Measurements from ENCODE around the gene ALOX5.

- no peak for TF ChIP-seq CTCF (conservative IDR thresholded peaks at IDR 0.05; ENCODE audit: low read depth, low read length)
- TF ChIP-seq EZH2 (IDR thresholded peaks at IDR 0.05; ENCODE audit: borderline replicate concordance, low read depth, low read length, poor library complexity, severe bottlenecking) = no peak
Measured at GRCh38 chr10:45418417-45418848, 44.4 kb downstream of the ALOX5 start.
